B cell (primary cell): ENCODE measurements around the gene LIMS2. TPM values are rescaled to one million over a fixed set of nuclear protein-coding genes. Genes with fewer than 3 reads are reported as not detected.

ENCODE experiments used
- ATAC-seq: fragments of 200-7000 bp; cut with Tn5 transposase; one replicate; pipeline ENCODE4 v1.10.0; 2021; ENCODE audit warnings: low read depth, mild to moderate bottlenecking, moderate number of reproducible peaks, moderate library complexity
- CTCF ChIA-PET: fragments of 350-600 bp; sonication (Branson Sonifier 250); formaldehyde crosslinking; loops from one replicate; lab custom pipeline; 2021; ENCODE audit warnings: antibody characterized with exemption, inconsistent platforms; lab: Charles Lee
- POLR2A ChIA-PET: fragments of 350-600 bp; sonication (Branson Sonifier 250); formaldehyde crosslinking; loops from one replicate; lab custom pipeline; 2021; ENCODE audit warnings: antibody characterized with exemption; lab: Charles Lee
- DNase-seq: peaks from one replicate; pipeline ENCODE4 v3.0.0; 2013
- H2AFZ ChIP-seq: 2 replicates; pipeline ENCODE4 v1.6.1; 2012; ENCODE audit warnings: mild to moderate bottlenecking, low read depth, low read length; ENCODE audit not compliant: insufficient read depth, poor library complexity, severe bottlenecking
- H3K27ac ChIP-seq, 2 donors: 1 replicate in 1 of 2; 2 replicates in 1 of 2; pipeline ENCODE4 v1.5.1; 2012 to 2013; ENCODE audit warnings: low read length in 2 of 2, mild to moderate bottlenecking in 2 of 2, moderate library complexity in 1 of 2
- H3K27me3 ChIP-seq, 4 experiments: fragments of 200-600 bp in 1 of 4; sonication (generic) in 1 of 4; replicated peaks in 1 of 4; 1 replicate in 2 of 4; 2 replicates in 2 of 4; pipeline versions ENCODE4 v1.6.1 to v1.7.0; 2013 to 2016; ENCODE audit warnings: low read length in 3 of 4, mild to moderate bottlenecking in 2 of 4, mixed read lengths in 1 of 4, moderate library complexity in 1 of 4; ENCODE audit not compliant: insufficient read depth in 4 of 4, control insufficient read depth in 3 of 4; ENCODE audit errors: control extremely low read depth in 1 of 4
- H3K36me3 ChIP-seq, 2 experiments: replicated peaks in 1 of 2; 1 replicate in 1 of 2; 2 replicates in 1 of 2; pipeline versions ENCODE4 v1.6.1 to v1.7.1; 2013; ENCODE audit warnings: low read length in 1 of 2; ENCODE audit not compliant: insufficient read depth in 2 of 2, control insufficient read depth in 1 of 2; ENCODE audit errors: control extremely low read depth in 1 of 2, extremely low read depth in 1 of 2
- H3K4me1 ChIP-seq, 2 donors: fragments of 200-600 bp in 1 of 2; sonication (generic) in 1 of 2; 1 replicate in 1 of 2; 2 replicates in 1 of 2; pipeline versions ENCODE4 v1.5.1 to v1.6.1; 2013 to 2017; ENCODE audit warnings: low read length in 2 of 2; ENCODE audit not compliant: control insufficient read depth in 2 of 2, insufficient read depth in 2 of 2
- H3K4me2 ChIP-seq: replicated peaks from 2 replicates; pipeline ENCODE3; 2012; ENCODE audit warnings: mild to moderate bottlenecking, low read depth, low read length; ENCODE audit not compliant: poor library complexity, severe bottlenecking
- H3K4me3 ChIP-seq, 5 experiments: fragments of 200-600 bp in 1 of 5; sonication (generic) in 1 of 5; 1 replicate in 3 of 5; 2 replicates in 2 of 5; pipeline versions ENCODE4 v1.5.1 to v1.7.0; 2011 to 2016; ENCODE audit warnings: low read length in 4 of 5, mild to moderate bottlenecking in 4 of 5, low read depth in 2 of 5, control low read depth in 1 of 5, moderate library complexity in 1 of 5; ENCODE audit not compliant: insufficient read depth in 1 of 5; ENCODE audit errors: control extremely low read depth in 1 of 5, extremely low read depth in 1 of 5
- H3K79me2 ChIP-seq: fragments of 200-600 bp; sonication (generic); one replicate; pipeline ENCODE4 v1.6.0; 2016; ENCODE audit warnings: low read length; ENCODE audit not compliant: control insufficient read depth, insufficient read depth
- H3K9ac ChIP-seq: fragments of 200-600 bp; sonication (generic); 2 replicates; pipeline ENCODE4 v1.6.1; 2017; ENCODE audit warnings: mild to moderate bottlenecking, low read length, moderate library complexity
- H3K9me3 ChIP-seq, 3 donors: one replicate each; pipeline versions ENCODE4 v1.6.1 to v1.7.1; 2013; ENCODE audit warnings: low read length in 2 of 3; ENCODE audit not compliant: control insufficient read depth in 2 of 3, insufficient read depth in 1 of 3; ENCODE audit errors: control extremely low read depth in 1 of 3
- H4K20me1 ChIP-seq: 2 replicates; pipeline ENCODE4 v1.6.0; 2012; ENCODE audit warnings: mild to moderate bottlenecking, low read length; ENCODE audit not compliant: insufficient read depth, control insufficient read depth, poor library complexity, severe bottlenecking
- H3K27ac Mint-ChIP-seq: one replicate; pipeline ENCODE4 v1.8.0; 2021; ENCODE audit warnings: mixed read lengths
- H3K27me3 Mint-ChIP-seq: one replicate; pipeline ENCODE4 v1.8.0; 2021; ENCODE audit warnings: mixed read lengths
- H3K4me1 Mint-ChIP-seq: one replicate; pipeline ENCODE4 v1.8.0; 2021; ENCODE audit warnings: mixed read lengths
- H3K4me3 Mint-ChIP-seq: one replicate; pipeline ENCODE4 v1.8.0; 2021; ENCODE audit warnings: mixed read lengths
- H3K9me3 Mint-ChIP-seq: one replicate; pipeline ENCODE4 v1.8.0; 2022; ENCODE audit warnings: mixed read lengths; ENCODE audit not compliant: insufficient read depth
- CTCF ChIP-seq: fragments of 200-600 bp; IDR thresholded peaks from one replicate; pipeline ENCODE4 v1.8.0; 2022; ENCODE audit warnings: antibody characterized with exemption, mild to moderate bottlenecking
- EZH2 ChIP-seq: IDR thresholded peaks from 2 replicates; pipeline ENCODE4 v1.6.1; 2012; ENCODE audit warnings: borderline replicate concordance, low read depth, mild to moderate bottlenecking, moderate library complexity, low read length; ENCODE audit not compliant: insufficient read depth, poor library complexity, severe bottlenecking
- WGBS: methylation state at CpG from one replicate; pipeline ENCODE4 v1.1.5; 2013; ENCODE audit warnings: missing lambda C conversion rate; ENCODE audit not compliant: insufficient coverage; 5-methylcytosine and 5-hydroxymethylcytosine counted together
- intact Hi-C: fragments of 100-400 bp; cut with micrococcal nuclease; formaldehyde crosslinking; loops from one replicate; pipeline ENCODE4 v1.10.0; 2022
- polyA plus RNA-seq: library from polyadenylated mRNA; depleted of rRNA; stranded (reverse); fragments of >200 nt; gene quantifications from 2 replicates; pipeline ENCODE4 v1.2.3, GENCODE V29; 2012
- total RNA-seq, 2 donors: library from RNA; stranded (reverse); fragments of 120-200 nt in 1 of 2; gene quantifications; 1 replicate in 1 of 2; 2 replicates in 1 of 2; pipeline versions ENCODE4 v1.2.3 to v1.2.4, GENCODE V29; 2013 to 2022

The LIMS2 gene
- total and polyA plus RNA-seq, 2 donors (not counting 1 experiment from before 2014, with no cell fraction given), result 6.7 to 32.2 TPM

DNA sequence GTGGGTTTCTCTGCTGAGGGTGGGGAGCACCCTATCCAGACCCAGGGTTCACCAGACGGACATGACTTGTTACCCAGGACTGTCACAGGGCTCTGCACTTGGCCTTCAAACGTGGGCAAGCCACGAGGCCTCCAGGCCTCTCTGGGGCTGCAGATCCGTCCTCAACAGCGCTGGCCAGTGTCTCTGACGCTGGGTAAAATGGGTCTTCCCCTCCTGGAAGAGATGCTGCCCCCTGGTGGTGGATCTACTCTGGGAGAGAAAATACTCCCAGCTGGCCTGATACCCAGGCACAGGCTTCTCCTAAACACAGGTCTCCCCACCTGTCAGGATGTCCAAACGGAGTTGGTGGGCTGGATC lies 25.7 kb downstream of the LIMS2 start:
- 7% methylated on average over 6 of the region's 7 CpGs for WGBS
- Histone ChIP-seq H3K36me3 (no peaks in the 10 kb centered on the region), H3K9ac (peak overlapping the region; percentile 21), H3K79me2 (no peaks in the 10 kb centered on the region), H4K20me1 (no peaks in the 10 kb centered on the region), H3K27ac (no peak overlapping the region), H3K4me1 (peaks cover 30 to 66% of the 10 kb centered on the region in 2 donors), H3K9me3 (peaks cover 0 to 8% (median 0%) of the 10 kb centered on the region in 3 donors), H3K4me2 (peak overlapping the region; percentile 63), H2AFZ (peak overlapping the region; percentile 65), H3K4me3 (peak overlapping the region in 1 of 5 experiments; percentile 6), H3K27me3 (no peaks in the 10 kb centered on the region)
- CTCF ChIA-PET, result interaction anchor here (0.6 to 19.3 kb wide), 33 partner anchors 8 to 328 kb away, joined by 3 to 553 read pairs (median 6); partner anchors contain the start of gene SFT2D3
- Mint-ChIP-seq H3K27ac (peak overlapping the region; percentile 82), H3K4me1 (peaks cover 64% of the 10 kb centered on the region), H3K4me3 (peak overlapping the region; percentile 74), H3K9me3 (no peaks in the 10 kb centered on the region), H3K27me3 (no peaks in the 10 kb centered on the region)
- intact Hi-C loops, result loop anchor here (1.0 to 5.0 kb wide), 6 partner anchors 9 to 122 kb away; partner anchors contain the start of genes IWS1 and SFT2D3
- POLR2A ChIA-PET, result interaction anchor here (1.2 to 2.3 kb wide), 2 partner anchors 57 to 59 kb away, joined by 4 to 13 read pairs; no protein-coding TSS in a partner anchor
- DNase-seq (peak; percentile 87), ATAC-seq (peak; percentile 71)
- TF ChIP-seq CTCF, result peak; percentile 92
- no peak for TF ChIP-seq EZH2

DNA sequence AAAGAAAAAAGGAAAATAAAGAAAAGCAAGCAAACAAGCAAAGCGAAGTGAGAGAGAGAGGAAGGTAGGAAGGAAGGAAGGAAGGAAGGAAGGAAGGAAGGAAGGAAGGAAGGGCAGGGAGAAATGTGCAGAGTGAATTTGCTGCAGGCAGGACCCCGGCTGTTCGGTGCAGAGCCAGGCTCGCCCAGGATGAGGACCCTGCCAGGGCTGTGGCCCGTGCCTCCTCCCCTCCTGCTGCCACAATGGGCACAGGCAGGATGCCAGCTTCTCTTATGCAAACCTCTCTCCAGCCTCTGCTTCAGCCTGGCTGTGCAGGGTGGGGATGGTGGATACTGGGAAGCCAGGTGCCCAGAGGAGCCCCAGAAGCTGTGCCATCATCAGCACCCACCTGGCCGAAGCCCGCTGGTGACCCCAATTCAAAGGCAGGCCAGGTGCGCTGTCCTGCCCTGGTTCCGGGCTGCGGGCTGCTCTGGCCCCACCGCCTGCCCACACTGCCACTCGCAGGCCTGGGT lies 26.2 kb downstream of the LIMS2 start:
- Histone ChIP-seq H3K27me3 (no peaks in the 10 kb centered on the region), H2AFZ (peak overlapping the region; percentile 65), H3K4me2 (peak overlapping the region; percentile 63), H3K4me1 (peaks cover 30 to 66% of the 10 kb centered on the region in 2 donors), H3K27ac (no peak overlapping the region), H3K9ac (peak overlapping the region; percentile 21), H3K4me3 (peak overlapping the region in 1 of 5 experiments; percentile 6), H4K20me1 (no peaks in the 10 kb centered on the region), H3K36me3 (no peaks in the 10 kb centered on the region), H3K9me3 (peaks cover 0 to 8% (median 0%) of the 10 kb centered on the region in 3 donors), H3K79me2 (no peaks in the 10 kb centered on the region)
- POLR2A ChIA-PET, result interaction anchor here (2.3 kb wide), 1 partner anchor 58 kb away, joined by 13 read pairs; no protein-coding TSS in a partner anchor
- Mint-ChIP-seq H3K27ac (no peak overlapping the region), H3K27me3 (no peaks in the 10 kb centered on the region), H3K4me1 (peaks cover 64% of the 10 kb centered on the region), H3K4me3 (peak overlapping the region; percentile 74), H3K9me3 (no peaks in the 10 kb centered on the region)
- no peak for TF ChIP-seq EZH2
- no peak for TF ChIP-seq CTCF
- CTCF ChIA-PET, result interaction anchor here (0.7 to 19.3 kb wide), 18 partner anchors 12 to 157 kb away, joined by 3 to 553 read pairs (median 6); partner anchors contain the start of gene SFT2D3
- ATAC-seq, result peak; percentile 23
- 64% methylated on average over 9 of the region's 12 CpGs for WGBS
- intact Hi-C loops, result loop anchor here (1.0 to 5.0 kb wide), 6 partner anchors 9 to 122 kb away; partner anchors contain the start of genes IWS1 and SFT2D3
- DNase-seq, result peak; percentile 39
